Activated CD4-positive, alpha-beta T cell treated with anti-CD3 and anti-CD28 coated beads, Interleukin-2, amount 50 U/mL, for 4 hours (primary cell): Measurements from ENCODE around the gene POLA2.
"Not testable (repeated sequence)": the region's sequence is repeated elsewhere in the genome, so short reads cannot be mapped to it uniquely, and the experiment has no call there.

Source experiments
- DNase-seq, 2 experiments: peaks; one replicate each; pipeline ENCODE4 v3.0.0-alpha.2; 2020

Gene POLA2

GRCh38 chr11:65310215-65310614 is 48.5 kb downstream of the POLA2 start:
- no peak for DNase-seq

GRCh38 chr11:65310736-65311135 is 49.0 kb downstream of the POLA2 start:
- no peak for DNase-seq

GRCh38 chr11:65311170-65311678 is 49.5 kb downstream of the POLA2 start:
- DNase-seq = no peak

- peak; percentile 61 to 67 for DNase-seq
Observed at GRCh38 chr11:65314501-65315203, 52.9 kb downstream of the POLA2 start, which contains the start of gene CDC42EP2. Gene CDC42EP2, plus strand, starts transcription at chr11:65314866. Its CDS starts 6,033 bp downstream, at chr11:65320899.

GRCh38 chr11:65315204-65315865 is 53.6 kb downstream of the POLA2 start:
- peak; percentile 76 for DNase-seq

GRCh38 chr11:65315866-65316226 is 54.1 kb downstream of the POLA2 start:
- DNase-seq = no peak

- DNase-seq = no peak
Observed at GRCh38 chr11:65316227-65317024, 54.7 kb downstream of the POLA2 start.

- DNase-seq = no peak
Observed at GRCh38 chr11:65317025-65317786, 55.4 kb downstream of the POLA2 start.

- DNase-seq = no peak
Observed at GRCh38 chr11:65320386-65321075, 58.8 kb downstream of the POLA2 start.

- DNase-seq = no peak
Observed at GRCh38 chr11:65321076-65321475, 59.3 kb downstream of the POLA2 start.

GRCh38 chr11:65321828-65322485 is 60.2 kb downstream of the POLA2 start:
- no peak for DNase-seq

- no peak for DNase-seq
Observed at GRCh38 chr11:65323813-65324212, 62.1 kb downstream of the POLA2 start.

GRCh38 chr11:65325435-65325834 is 63.7 kb downstream of the POLA2 start:
- no peak for DNase-seq

GRCh38 chr11:65327021-65327420 is 65.3 kb downstream of the POLA2 start:
- DNase-seq = no peak

GRCh38 chr11:65329478-65329877 is 67.7 kb downstream of the POLA2 start:
- no peak for DNase-seq

GRCh38 chr11:65329944-65330403 is 68.2 kb downstream of the POLA2 start:
- DNase-seq = peak; percentile 78 to 80

GRCh38 chr11:65330544-65330943 is 68.8 kb downstream of the POLA2 start:
- no peak for DNase-seq

- DNase-seq = not testable (repeated sequence)
Observed at GRCh38 chr11:65332591-65332990, 70.8 kb downstream of the POLA2 start.

- no peak for DNase-seq
Observed at GRCh38 chr11:65334696-65335295, 73.0 kb downstream of the POLA2 start.

GRCh38 chr11:65338676-65339075 is 76.9 kb downstream of the POLA2 start:
- no peak for DNase-seq

- DNase-seq = no peak
Observed at GRCh38 chr11:65340226-65340625, 78.5 kb downstream of the POLA2 start.
